ENCODE results near the gene MARCHF3. TPM values are rescaled to one million over a fixed set of nuclear protein-coding genes. Genes with fewer than 3 reads are reported as not detected.

MARCHF3 gene
- total and polyA plus RNA-seq, 2 of the 13 experiments (the other 11 are each of a cell fraction or from before 2014, with no cell fraction given): 4.8 to 11.9 TPM

- H3K4me1 ChIP-seq (ENCODE audit: insufficient read depth, low read length): peaks cover 59% of the 10 kb centered on the region
- peaks cover 3% of the 10 kb centered on the region for H3K79me2 ChIP-seq (ENCODE audit: insufficient read depth, low read length)
- H3K4me3 ChIP-seq (replicated peaks in 1 of 3; ENCODE audit: insufficient read depth in 1 of 3, low read depth in 2 of 3, low read length in 3 of 3): no peak overlapping the region
- no peaks in the 10 kb centered on the region for H3K27me3 ChIP-seq (ENCODE audit: control insufficient read depth in 1 of 2, insufficient read depth in 2 of 2, low read length in 2 of 2)
- in situ Hi-C loops (cut with HindIII; ENCODE audit: extremely low pct_ligation_motif_present, low pct_unique_long_range_greater_than_20kb) (loop anchor here (25.0 kb wide), 1 partner anchor 363 kb away; no protein-coding TSS in a partner anchor), intact Hi-C loops (cut with micrococcal nuclease; ENCODE audit: unreplicated experiment) (loop anchor here (5.0 to 10.0 kb wide), 2 partner anchors 53 to 660 kb away; no protein-coding TSS in a partner anchor)
- no peak overlapping the region for H3K4me2 ChIP-seq (ENCODE audit: low read depth, low read length)
- H3K9me3 ChIP-seq (ENCODE audit: low read length): no peaks in the 10 kb centered on the region
- ChIA-PET CTCF (ENCODE audit: low intra/inter-chr PET ratio, low total read pairs) (no interaction called here), POLR2A (no interaction called here)
- no peak overlapping the region for H3K9ac ChIP-seq (ENCODE audit: insufficient read depth, low read depth, low read length)
- H3K27ac ChIP-seq (ENCODE audit: extremely low read length, insufficient read depth, low read length): no peak overlapping the region
- no TSS peak for BruUV-seq (replicated peaks)
- ATAC-seq: no peak
- no peaks in the 10 kb centered on the region for H4K20me1 ChIP-seq (ENCODE audit: insufficient read depth, low read length)
- H3K36me3 ChIP-seq (replicated peaks in 1 of 2; ENCODE audit: control insufficient read depth in 1 of 2, insufficient read depth in 2 of 2, low read length in 2 of 2): no peaks in the 10 kb centered on the region
- 97% methylated on average over 4 of the region's 4 CpGs for WGBS (ENCODE audit: low lambda C conversion rate)
- no peak for DNase-seq (ENCODE audit: low spot score)
- TF ChIP-seq ARNTL (CRISPR knock-in tag; IDR thresholded peaks at IDR 0.05) (no peak), ZFP90 (CRISPR knock-in tag; IDR thresholded peaks at IDR 0.05; ENCODE audit: borderline replicate concordance) (no peak), ZFX (CRISPR knock-in tag; IDR thresholded peaks at IDR 0.05; ENCODE audit: low read depth) (no peak), POGZ (CRISPR knock-in tag; IDR thresholded peaks at IDR 0.05) (no peak), PRDM4 (CRISPR knock-in tag; IDR thresholded peaks at IDR 0.05; ENCODE audit: borderline replicate concordance) (no peak), NFAT5 (CRISPR knock-in tag; IDR thresholded peaks at IDR 0.05) (no peak), DPF2 (CRISPR knock-in tag; IDR thresholded peaks at IDR 0.05; ENCODE audit: borderline replicate concordance, low read depth) (no peak), ZNF234 (CRISPR knock-in tag; conservative IDR thresholded peaks at IDR 0.05) (no peak), KDM6A (CRISPR knock-in tag; IDR thresholded peaks at IDR 0.05; ENCODE audit: low read depth) (no peak), MYPOP (CRISPR knock-in tag; IDR thresholded peaks at IDR 0.05) (no peak), PCBP1 (IDR thresholded peaks at IDR 0.05; ENCODE audit: borderline replicate concordance, low read depth, low read length) (no peak), PHF8 (CRISPR knock-in tag; IDR thresholded peaks at IDR 0.05) (no peak), NFYC (CRISPR knock-in tag; IDR thresholded peaks at IDR 0.05) (no peak), ZNF850 (CRISPR knock-in tag; conservative IDR thresholded peaks at IDR 0.05) (no peak), ZNF337 (CRISPR knock-in tag; IDR thresholded peaks at IDR 0.05; ENCODE audit: borderline replicate concordance, low read depth) (no peak), TGIF2 (CRISPR knock-in tag; IDR thresholded peaks at IDR 0.05) (no peak), ZNF563 (CRISPR knock-in tag; IDR thresholded peaks at IDR 0.05) (no peak)
- FAIRE-seq: no peak
- H2AFZ ChIP-seq (ENCODE audit: low read length): no peak overlapping the region
These were observed 5.5 kb downstream of the MARCHF3 start for GRCh38 chr5:127024821-127025220.
